GM04504 (cell line): ENCODE data around the gene PMM1.

Experiments
- DNase-seq: peaks from one replicate; pipeline ENCODE4 v3.0.0-alpha.2; 2012; ENCODE audit warnings: low read depth

The PMM1 gene

DNA sequence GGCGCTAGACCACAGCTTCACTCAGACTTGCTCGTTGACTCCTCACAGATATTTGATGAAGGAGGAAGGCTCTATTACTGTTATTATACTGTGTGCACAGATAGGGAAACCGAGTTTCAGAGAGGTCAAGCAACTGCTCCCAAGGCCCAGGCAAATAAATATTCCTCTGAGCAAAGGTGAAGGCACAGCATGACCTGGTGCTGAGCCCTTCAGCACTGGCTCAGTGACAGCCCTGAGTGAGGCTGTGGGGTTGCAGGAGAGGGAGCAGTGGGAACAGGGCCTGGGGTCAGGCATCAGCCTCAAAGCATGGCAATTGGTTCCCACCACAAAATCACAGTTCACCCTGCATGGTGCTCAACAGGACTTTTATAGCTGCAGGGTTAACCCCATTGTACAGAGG is 52.4 kb downstream of the PMM1 start:
- no peak for DNase-seq

DNA sequence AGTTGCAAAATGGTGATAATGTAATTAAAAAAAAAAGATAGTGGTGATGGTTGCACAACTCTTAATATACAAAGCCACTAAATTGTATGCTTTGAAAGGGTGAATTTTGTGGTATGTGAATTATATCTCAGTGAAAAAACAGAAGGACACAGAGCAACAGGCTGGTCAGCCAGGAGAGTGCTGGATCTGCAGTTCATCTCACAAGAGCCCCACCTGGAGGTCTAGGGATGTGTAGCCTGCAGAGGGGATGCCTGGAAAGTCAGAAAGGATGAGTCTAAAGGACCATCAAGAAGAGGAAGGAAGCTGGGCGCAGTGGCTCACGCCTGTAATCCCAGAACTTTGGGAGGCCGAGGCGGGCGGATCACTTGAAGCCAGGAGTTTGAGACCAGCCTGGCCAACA is 54.4 kb downstream of the PMM1 start:
- DNase-seq: no peak

DNA sequence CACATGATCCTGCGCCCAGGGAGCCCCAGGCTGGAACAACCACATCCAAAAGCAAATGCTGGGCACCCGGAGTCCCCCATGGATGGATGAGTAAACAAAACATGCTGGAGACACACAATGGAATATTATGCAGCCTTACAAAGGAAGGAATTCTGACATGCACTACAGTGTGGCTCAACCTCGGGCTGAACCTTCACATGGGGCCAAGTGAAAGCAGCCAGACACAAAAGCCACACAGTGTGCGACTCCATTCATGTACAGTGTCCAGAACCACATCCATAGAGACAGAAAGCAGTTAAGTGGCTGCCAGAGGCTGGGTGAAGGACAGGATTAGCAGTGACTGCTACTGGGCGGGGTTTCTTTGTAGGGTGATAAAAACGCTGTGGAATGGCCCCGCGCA is 55.4 kb downstream of the PMM1 start:
- no peak for DNase-seq

DNA sequence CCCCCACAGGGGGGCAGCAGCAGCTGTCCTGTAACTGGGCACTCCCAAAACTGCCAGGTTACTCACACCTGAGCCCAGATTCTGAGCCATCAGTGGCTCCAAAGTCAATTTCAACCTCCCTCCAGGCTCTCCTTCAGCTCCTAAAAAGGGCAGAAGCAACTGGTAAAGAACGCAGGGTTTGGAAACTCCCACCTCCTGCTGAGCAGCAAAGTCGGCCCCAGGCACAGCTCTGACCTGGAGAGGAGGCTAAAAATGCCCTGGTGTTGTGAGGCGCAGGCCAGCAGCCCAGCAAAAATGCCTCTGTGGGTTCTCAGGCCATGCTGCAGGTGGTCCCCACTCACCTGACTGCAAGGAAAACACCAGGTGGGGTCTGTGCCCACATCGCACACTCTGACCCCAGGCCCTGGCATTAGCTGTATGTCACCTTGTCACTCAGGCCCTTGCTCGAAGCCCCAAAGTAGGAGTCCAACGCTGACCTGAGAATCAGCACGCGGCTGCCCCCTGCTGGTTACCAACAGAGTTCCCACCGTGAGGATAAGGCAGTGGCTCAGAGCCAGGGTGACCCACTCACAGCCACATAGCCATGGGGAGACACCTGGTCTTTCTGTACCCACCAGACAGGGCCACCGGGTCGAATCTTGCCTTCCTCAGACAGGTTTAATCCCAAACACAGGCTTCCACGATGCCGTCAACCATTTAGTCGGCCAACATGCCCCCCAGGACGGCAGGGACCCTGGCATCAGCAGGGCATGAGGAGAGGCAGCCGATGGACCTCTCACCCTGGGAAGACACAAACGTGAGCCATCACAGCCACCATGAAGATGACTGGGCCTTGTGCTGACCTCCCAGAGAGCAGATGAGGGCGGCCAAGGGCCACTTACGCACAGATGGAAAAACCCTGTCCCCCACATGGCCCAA is 56.5 kb downstream of the PMM1 start:
- no peak for DNase-seq

DNA sequence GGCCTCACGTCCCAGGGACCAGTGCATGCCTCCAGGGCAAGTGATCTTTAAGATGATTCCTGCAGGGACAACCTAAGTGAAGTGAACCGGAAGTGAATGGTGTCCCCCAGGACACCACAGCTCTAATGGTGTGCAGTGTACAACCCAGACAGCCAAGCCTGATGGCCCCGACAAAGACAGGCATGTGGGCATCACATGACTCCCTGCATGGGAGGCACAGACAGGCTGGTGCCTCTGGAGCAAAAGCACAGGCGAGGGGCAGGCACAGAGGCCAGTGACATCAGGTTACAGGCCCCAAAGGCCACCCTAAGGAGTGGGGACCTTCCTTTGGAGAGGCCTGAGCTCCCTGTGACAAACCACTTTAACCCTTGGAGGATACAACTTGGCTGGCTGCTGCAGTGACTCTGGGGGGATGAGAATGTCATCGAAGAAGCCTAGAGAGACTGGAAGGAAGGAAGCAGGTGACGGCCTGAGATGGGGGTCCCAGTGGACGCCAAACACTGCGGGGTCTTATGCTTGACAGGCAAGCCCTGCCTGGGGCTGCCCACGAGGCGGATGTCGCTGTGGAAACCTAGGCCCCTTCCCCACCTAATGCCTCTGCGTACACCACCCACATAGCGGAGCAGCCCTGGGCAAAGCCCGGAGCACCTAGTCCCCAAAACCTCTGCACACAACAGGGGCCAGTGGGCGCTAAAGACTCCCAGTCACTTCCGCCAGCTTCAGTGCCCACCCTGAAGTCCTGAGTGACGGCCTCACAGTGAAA is 57.7 kb downstream of the PMM1 start:
- DNase-seq: no peak

DNA sequence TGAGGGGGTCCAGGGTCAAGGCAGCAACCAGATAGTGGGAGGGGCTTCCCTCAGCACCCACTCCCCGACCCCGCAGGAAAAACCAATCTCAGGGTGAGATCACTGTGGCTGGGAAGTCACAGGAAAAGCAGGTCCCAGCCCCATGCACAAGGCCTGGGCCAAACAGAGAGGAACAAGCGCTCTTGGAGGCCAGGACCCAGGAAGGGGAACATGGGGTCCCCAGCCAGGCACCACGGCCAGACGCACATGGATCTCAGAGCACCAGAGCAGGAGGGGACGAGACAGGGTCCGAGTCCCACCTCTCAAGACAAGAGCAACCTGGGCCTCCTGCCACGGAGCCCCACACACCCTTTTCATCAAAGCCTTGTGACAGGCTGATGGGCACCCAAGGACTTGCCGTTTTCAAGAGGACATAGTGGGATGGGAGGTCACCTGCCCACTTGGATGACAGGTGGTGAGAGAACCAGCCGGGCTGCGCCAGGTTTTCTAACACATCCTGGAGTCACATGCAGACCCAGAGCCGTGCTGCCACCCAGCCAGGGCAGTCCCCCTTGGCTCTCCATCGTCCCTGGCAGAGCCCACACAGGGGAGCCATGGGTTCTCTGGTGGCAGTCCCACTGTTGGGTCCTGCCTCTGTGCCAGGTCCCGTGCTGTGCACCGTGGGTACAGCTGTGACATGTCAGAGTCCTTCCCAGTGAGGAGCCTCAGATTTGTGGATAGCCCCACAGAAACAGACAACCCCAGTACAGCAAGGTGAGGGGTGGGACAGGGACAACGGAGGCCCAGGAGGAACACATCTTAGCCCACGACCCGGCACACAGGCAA is 58.5 kb downstream of the PMM1 start:
- DNase-seq: no peak

DNA sequence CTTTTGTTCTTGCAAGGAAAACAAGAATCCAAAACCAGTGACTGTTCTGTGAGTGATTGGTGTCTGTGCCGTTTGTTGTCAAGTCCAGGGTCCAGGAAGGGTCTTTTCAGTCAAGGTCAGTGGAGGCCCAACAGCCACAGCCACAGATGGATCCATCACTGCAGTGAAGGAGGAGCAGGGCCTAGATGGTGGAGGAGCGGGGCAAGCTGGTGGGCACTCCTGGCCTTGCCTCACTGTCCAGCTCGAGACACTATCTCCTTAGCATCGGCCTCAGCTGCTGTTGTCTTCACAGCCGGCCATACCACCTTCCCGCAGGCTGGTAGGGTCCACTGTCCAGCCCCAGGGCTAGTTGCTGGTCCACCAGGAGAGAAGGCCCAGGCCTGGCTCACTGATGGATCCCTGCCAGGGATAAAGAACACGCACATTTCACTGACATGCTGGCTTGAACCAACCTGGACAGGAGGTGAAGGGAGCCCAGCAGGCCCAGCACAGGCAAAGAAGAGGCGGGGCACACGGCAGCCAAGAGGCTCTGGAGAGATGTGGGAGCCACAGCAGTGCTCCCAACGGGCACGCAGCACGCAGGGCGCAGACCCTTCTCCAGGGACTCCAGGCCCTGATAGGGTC is 60.6 kb downstream of the PMM1 start:
- no peak for DNase-seq

DNA sequence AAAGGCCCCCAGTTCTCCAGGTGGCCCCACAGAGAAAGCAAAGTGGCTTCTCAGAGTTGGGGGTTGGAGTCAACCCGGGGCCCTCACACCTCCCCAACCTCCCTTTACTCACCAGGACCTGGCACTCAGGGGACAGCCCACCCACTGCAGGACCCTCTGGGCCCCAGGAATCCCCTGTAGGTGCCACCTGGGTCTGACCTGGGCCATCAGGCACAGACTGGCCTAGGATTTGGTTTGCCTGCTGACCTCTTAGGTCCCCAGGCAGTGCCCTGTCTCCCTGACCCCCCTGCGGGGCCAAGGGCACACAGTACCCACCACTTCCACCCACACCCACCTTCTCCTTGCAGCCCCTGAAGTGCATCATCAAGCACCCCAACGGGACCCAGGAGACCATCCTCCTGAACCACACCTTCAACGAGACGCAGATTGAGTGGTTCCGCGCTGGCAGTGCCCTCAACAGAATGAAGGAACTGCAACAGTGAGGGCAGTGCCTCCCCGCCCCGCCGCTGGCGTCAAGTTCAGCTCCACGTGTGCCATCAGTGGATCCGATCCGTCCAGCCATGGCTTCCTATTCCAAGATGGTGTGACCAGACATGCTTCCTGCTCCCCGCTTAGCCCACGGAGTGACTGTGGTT is 61.4 kb downstream of the PMM1 start:
- DNase-seq: no peak
